K562 (cell line): Measurements from ENCODE around the gene TBXAS1. TPM values are rescaled to one million over a fixed set of nuclear protein-coding genes. Genes with fewer than 3 reads are reported as not detected.

Source experiments
- ATAC-seq: fragments of 200-7000 bp; cut with Tn5 transposase; 3 replicates; pipeline ENCODE4 v1.9.1; 2020; ENCODE audit warnings: moderate library complexity
- BruUV-seq: library from RNA; stranded (reverse); fragments of 400-500 nt; replicated peaks from 2 replicates; lab custom pipeline; 2021; lab: Mats Ljungman, UMichigan
- CTCF ChIA-PET: fragments of 300-600 bp; formaldehyde crosslinking; extraction: SDS; loops from one replicate; lab custom pipeline; 2021; ENCODE audit warnings: low intra/inter-chr PET ratio; lab: Yijun Ruan, JAX
- POLR2A ChIA-PET: fragments of 300-600, 350-650 bp; sonication (Branson Sonifier 250); formaldehyde crosslinking; extraction: SDS; loops from one replicate; lab custom pipeline; 2021; ENCODE audit warnings: antibody characterized with exemption, inconsistent platforms; lab: Yijun Ruan, JAX
- DNase-seq, 4 experiments: peaks; one replicate each; pipeline versions ENCODE4 v3.0.0 to v3.0.0-alpha.2; 2011 to 2018; ENCODE audit warnings: low spot score in 3 of 4, mixed read lengths in 3 of 4; ENCODE audit errors: extremely low read depth in 1 of 4
- FAIRE-seq: peaks from 2 replicates; lab custom pipeline; 2011; peaks lifted over from hg19 to GRCh38; lab: Jason Lieb, UNC
- H2AFZ ChIP-seq: 2 replicates; pipeline ENCODE4 v1.6.0; 2011; ENCODE audit warnings: low read depth, low read length, control low read depth, inconsistent platforms
- H3K27ac ChIP-seq: fragments of 200-600 bp; 3 replicates; pipeline ENCODE4 v1.8.0; 2011; ENCODE audit warnings: low read depth, mild to moderate bottlenecking, control low read depth, inconsistent platforms, low read length, moderate library complexity, mixed read lengths; ENCODE audit errors: extremely low read depth
- H3K27me3 ChIP-seq, 2 experiments: fragments of 300-600 bp in 1 of 2; 2 replicates in 1 of 2; 3 replicates in 1 of 2; pipeline versions ENCODE4 v1.6.0 to v1.8.0; 2011; ENCODE audit warnings: inconsistent platforms in 2 of 2, low read length in 2 of 2, mild to moderate bottlenecking in 1 of 2, mixed read lengths in 1 of 2, moderate library complexity in 1 of 2; ENCODE audit not compliant: control insufficient read depth in 2 of 2, insufficient read depth in 2 of 2
- H3K36me3 ChIP-seq: fragments of 300-600 bp; 3 replicates; pipeline ENCODE4 v1.8.0; 2011; ENCODE audit warnings: mild to moderate bottlenecking, low read length, inconsistent platforms; ENCODE audit not compliant: control insufficient read depth, insufficient read depth
- H3K4me1 ChIP-seq, 2 experiments: fragments of 200-600 bp in 1 of 2; replicated peaks in 1 of 2; 2 replicates in 1 of 2; 3 replicates in 1 of 2; pipeline versions ENCODE4 v1.5.1 to v1.8.0; 2011; ENCODE audit warnings: inconsistent platforms in 2 of 2, low read length in 2 of 2, mild to moderate bottlenecking in 1 of 2, mixed read lengths in 1 of 2, moderate library complexity in 1 of 2; ENCODE audit not compliant: control insufficient read depth in 2 of 2, insufficient read depth in 2 of 2
- H3K4me2 ChIP-seq: 2 replicates; pipeline ENCODE4 v1.6.1; 2011; ENCODE audit warnings: low read length, control low read depth, inconsistent platforms, mixed read lengths; ENCODE audit not compliant: insufficient read depth
- H3K4me3 ChIP-seq: fragments of 200-600 bp; sonication (generic), shearing (Covaris generic); 2 replicates; pipeline ENCODE4 v1.5.1; 2016; ENCODE audit warnings: control low read depth, inconsistent platforms
- H3K79me2 ChIP-seq: fragments of 200-600 bp; 3 replicates; pipeline ENCODE4 v1.8.0; 2011; ENCODE audit warnings: low read length, inconsistent platforms; ENCODE audit not compliant: control insufficient read depth, insufficient read depth
- H3K9ac ChIP-seq, 2 experiments: 2 replicates each; pipeline versions ENCODE4 v1.6.0 to v1.6.1; 2011; ENCODE audit warnings: low read depth in 2 of 2, low read length in 2 of 2, control low read depth in 1 of 2, inconsistent platforms in 1 of 2, mild to moderate bottlenecking in 1 of 2, mixed read lengths in 1 of 2; ENCODE audit not compliant: insufficient read depth in 1 of 2
- H3K9me1 ChIP-seq: one replicate; pipeline ENCODE4 v1.6.0; 2011; ENCODE audit warnings: inconsistent platforms, mild to moderate bottlenecking, low read length, moderate library complexity; ENCODE audit not compliant: control insufficient read depth, insufficient read depth
- H3K9me3 ChIP-seq: replicated peaks from 2 replicates; pipeline ENCODE4 v1.5.1; 2011; ENCODE audit warnings: low read depth, low read length, inconsistent platforms; ENCODE audit not compliant: control insufficient read depth, insufficient read depth
- H4K20me1 ChIP-seq: replicated peaks from 2 replicates; pipeline ENCODE4 v1.6.1; 2011; ENCODE audit warnings: low read length, inconsistent platforms, mixed read lengths; ENCODE audit not compliant: control insufficient read depth, insufficient read depth
- CBFA2T3 ChIP-seq: fragments of 450-650 bp; IDR thresholded peaks from 2 replicates; pipeline ENCODE4 v1.6.1; 2017
- POU5F1 ChIP-seq: fragments of 150-350 bp; IDR thresholded peaks from 2 replicates; pipeline ENCODE4 v1.6.1; 2014; ENCODE audit warnings: borderline replicate concordance, low read length, low read depth, mild to moderate bottlenecking; ENCODE audit not compliant: partially characterized antibody
- ZNF586 ChIP-seq: fragments of 450-650 bp; formaldehyde crosslinking; conservative IDR thresholded peaks from 2 replicates; pipeline ENCODE4 v1.4.0; 2020; ENCODE audit warnings: mild to moderate bottlenecking, moderate library complexity
- ZNF668 ChIP-seq: fragments of 250-450 bp; sonication (Bioruptor Pico); IDR thresholded peaks from 2 replicates; pipeline ENCODE4 v1.8.0; 2022; ENCODE audit warnings: mild to moderate bottlenecking, inconsistent platforms
- ZNF717 ChIP-seq: fragments of 250-450 bp; sonication (Bioruptor Pico); IDR thresholded peaks from 2 replicates; pipeline ENCODE4 v1.5.0; 2021
- WGBS: fragments of 100-300 bp; shearing (Covaris generic); methylation state at CpG from one replicate; pipeline ENCODE4 v1.1.6; 2016; ENCODE audit warnings: low coverage, mixed read lengths; ENCODE audit not compliant: insufficient coverage; ENCODE audit errors: missing lambda C conversion rate; 5-methylcytosine and 5-hydroxymethylcytosine counted together
- in situ Hi-C: fragments of 300-500 bp; cut with MboI; formaldehyde crosslinking; loops from 4 replicates; pipeline ENCODE4 v1.15.0; 2018; ENCODE audit warnings: inconsistent platforms, mixed read lengths
- intact Hi-C: fragments of 100-400 bp; cut with micrococcal nuclease; formaldehyde crosslinking; loops from 2 replicates; pipeline ENCODE4 v1.14.2; 2022
- polyA plus RNA-seq, 8 experiments: library from polyadenylated mRNA; depleted of rRNA in 4 of 8; stranded (reverse) in 5 of 8; unstranded in 3 of 8; fragments of >200 nt; fragmentation: Nextera tagmentation in 2 of 8; fragmentation: Illumina TruSeq in 1 of 8; extraction: Ambion mirVana in 2 of 8; extraction: Trizol in 1 of 8; gene quantifications; 2 replicates each; pipeline versions ENCODE4 v1.2.1 to v1.2.3, GENCODE V29; 2011 to 2014; ENCODE audit warnings: inconsistent platforms in 1 of 8, missing spikeins in 1 of 8
- total RNA-seq, 7 experiments: library from RNA; depleted of rRNA in 6 of 7; stranded (reverse); fragments of >200 nt in 6 of 7; fragmentation: Illumina TruSeq in 2 of 7; extraction: Trizol in 2 of 7; gene quantifications; 2 replicates each; pipeline versions ENCODE4 v1.2.1 to v1.2.3, GENCODE V29; 2011 to 2021; ENCODE audit warnings: low replicate concordance in 1 of 7
- TF ChIP-seq, protein P1 (sequence below): fragments of 450-650 bp; IDR thresholded peaks from 2 replicates; pipeline ENCODE4 v1.6.1; 2016; ENCODE audit warnings: mild to moderate bottlenecking, moderate library complexity

The TBXAS1 gene
- total and polyA plus RNA-seq, 9 of the 15 experiments (the other 6 are each of a cell fraction or from before 2014, with no cell fraction given), result 1.1 to 8.3 (median 1.9) TPM

DNA sequence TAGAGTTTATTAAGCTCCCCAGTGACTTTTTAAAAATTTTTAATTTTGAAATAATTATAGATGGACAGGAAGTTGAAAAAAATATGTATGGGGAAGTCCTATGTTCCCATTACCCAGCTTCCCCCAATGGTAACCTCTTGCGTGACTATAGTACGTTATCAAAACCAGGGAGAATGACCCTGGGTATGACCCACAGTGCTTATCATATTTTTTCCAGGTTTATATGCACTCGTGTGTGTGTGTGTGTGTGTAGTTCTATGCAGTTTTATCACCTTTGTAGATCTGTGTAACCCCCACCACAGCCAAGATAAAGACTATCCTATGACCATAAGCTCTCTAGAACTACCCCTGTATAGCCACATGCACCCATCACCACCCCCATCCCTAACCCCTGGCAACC is 72.8 kb downstream of the TBXAS1 start:
- CTCF ChIA-PET, result no interaction called here
- intact Hi-C loops, result no loop called here
- no peak overlapping the region for H3K4me2 ChIP-seq
- TF ChIP-seq CBFA2T3, result peak; percentile 35; the same call in 1 of the 2 replicates
- TF ChIP-seq ZNF668 (CRISPR knock-in tag), result no peak
- TF ChIP-seq, protein P1, sequence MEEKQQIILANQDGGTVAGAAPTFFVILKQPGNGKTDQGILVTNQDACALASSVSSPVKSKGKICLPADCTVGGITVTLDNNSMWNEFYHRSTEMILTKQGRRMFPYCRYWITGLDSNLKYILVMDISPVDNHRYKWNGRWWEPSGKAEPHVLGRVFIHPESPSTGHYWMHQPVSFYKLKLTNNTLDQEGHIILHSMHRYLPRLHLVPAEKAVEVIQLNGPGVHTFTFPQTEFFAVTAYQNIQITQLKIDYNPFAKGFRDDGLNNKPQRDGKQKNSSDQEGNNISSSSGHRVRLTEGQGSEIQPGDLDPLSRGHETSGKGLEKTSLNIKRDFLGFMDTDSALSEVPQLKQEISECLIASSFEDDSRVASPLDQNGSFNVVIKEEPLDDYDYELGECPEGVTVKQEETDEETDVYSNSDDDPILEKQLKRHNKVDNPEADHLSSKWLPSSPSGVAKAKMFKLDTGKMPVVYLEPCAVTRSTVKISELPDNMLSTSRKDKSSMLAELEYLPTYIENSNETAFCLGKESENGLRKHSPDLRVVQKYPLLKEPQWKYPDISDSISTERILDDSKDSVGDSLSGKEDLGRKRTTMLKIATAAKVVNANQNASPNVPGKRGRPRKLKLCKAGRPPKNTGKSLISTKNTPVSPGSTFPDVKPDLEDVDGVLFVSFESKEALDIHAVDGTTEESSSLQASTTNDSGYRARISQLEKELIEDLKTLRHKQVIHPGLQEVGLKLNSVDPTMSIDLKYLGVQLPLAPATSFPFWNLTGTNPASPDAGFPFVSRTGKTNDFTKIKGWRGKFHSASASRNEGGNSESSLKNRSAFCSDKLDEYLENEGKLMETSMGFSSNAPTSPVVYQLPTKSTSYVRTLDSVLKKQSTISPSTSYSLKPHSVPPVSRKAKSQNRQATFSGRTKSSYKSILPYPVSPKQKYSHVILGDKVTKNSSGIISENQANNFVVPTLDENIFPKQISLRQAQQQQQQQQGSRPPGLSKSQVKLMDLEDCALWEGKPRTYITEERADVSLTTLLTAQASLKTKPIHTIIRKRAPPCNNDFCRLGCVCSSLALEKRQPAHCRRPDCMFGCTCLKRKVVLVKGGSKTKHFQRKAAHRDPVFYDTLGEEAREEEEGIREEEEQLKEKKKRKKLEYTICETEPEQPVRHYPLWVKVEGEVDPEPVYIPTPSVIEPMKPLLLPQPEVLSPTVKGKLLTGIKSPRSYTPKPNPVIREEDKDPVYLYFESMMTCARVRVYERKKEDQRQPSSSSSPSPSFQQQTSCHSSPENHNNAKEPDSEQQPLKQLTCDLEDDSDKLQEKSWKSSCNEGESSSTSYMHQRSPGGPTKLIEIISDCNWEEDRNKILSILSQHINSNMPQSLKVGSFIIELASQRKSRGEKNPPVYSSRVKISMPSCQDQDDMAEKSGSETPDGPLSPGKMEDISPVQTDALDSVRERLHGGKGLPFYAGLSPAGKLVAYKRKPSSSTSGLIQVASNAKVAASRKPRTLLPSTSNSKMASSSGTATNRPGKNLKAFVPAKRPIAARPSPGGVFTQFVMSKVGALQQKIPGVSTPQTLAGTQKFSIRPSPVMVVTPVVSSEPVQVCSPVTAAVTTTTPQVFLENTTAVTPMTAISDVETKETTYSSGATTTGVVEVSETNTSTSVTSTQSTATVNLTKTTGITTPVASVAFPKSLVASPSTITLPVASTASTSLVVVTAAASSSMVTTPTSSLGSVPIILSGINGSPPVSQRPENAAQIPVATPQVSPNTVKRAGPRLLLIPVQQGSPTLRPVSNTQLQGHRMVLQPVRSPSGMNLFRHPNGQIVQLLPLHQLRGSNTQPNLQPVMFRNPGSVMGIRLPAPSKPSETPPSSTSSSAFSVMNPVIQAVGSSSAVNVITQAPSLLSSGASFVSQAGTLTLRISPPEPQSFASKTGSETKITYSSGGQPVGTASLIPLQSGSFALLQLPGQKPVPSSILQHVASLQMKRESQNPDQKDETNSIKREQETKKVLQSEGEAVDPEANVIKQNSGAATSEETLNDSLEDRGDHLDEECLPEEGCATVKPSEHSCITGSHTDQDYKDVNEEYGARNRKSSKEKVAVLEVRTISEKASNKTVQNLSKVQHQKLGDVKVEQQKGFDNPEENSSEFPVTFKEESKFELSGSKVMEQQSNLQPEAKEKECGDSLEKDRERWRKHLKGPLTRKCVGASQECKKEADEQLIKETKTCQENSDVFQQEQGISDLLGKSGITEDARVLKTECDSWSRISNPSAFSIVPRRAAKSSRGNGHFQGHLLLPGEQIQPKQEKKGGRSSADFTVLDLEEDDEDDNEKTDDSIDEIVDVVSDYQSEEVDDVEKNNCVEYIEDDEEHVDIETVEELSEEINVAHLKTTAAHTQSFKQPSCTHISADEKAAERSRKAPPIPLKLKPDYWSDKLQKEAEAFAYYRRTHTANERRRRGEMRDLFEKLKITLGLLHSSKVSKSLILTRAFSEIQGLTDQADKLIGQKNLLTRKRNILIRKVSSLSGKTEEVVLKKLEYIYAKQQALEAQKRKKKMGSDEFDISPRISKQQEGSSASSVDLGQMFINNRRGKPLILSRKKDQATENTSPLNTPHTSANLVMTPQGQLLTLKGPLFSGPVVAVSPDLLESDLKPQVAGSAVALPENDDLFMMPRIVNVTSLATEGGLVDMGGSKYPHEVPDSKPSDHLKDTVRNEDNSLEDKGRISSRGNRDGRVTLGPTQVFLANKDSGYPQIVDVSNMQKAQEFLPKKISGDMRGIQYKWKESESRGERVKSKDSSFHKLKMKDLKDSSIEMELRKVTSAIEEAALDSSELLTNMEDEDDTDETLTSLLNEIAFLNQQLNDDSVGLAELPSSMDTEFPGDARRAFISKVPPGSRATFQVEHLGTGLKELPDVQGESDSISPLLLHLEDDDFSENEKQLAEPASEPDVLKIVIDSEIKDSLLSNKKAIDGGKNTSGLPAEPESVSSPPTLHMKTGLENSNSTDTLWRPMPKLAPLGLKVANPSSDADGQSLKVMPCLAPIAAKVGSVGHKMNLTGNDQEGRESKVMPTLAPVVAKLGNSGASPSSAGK, result no peak
- no peak for TF ChIP-seq POU5F1
- TF ChIP-seq ZNF586 (CRISPR knock-in tag), result no peak
- no peak for TF ChIP-seq ZNF717 (CRISPR knock-in tag)

More for the DNA sequence above, 72.8 kb downstream of the TBXAS1 start:
- FAIRE-seq (no peak), DNase-seq (peak in 2 of 4 experiments; percentile 49 to 60), ATAC-seq (no peak)
- Histone ChIP-seq H3K27ac (no peak overlapping the region), H3K79me2 (no peaks in the 10 kb centered on the region), H3K27me3 (no peaks in the 10 kb centered on the region), H3K9me1 (no peaks in the 10 kb centered on the region), H4K20me1 (no peaks in the 10 kb centered on the region), H3K9ac (no peak overlapping the region), H3K36me3 (no peaks in the 10 kb centered on the region), H2AFZ (no peak overlapping the region), H3K4me1 (no peaks in the 10 kb centered on the region), H3K9me3 (peaks cover 13% of the 10 kb centered on the region), H3K4me3 (no peak overlapping the region)
- BruUV-seq, result no TSS peak
- POLR2A ChIA-PET, result interaction anchor here (0.6 to 1.3 kb wide), 3 partner anchors 10 to 436 kb away, joined by 3 to 5 read pairs (median 4); no protein-coding TSS in a partner anchor
- in situ Hi-C loops, result no loop called here
- WGBS, result 32% methylated on average over 3 of the region's 3 CpGs
